Memory B cell (primary cell): ENCODE results near the gene SCG3.
A peak's percentile ranks its signal among the peaks of the same experiment; 100 is the strongest.

Source experiments
- ATAC-seq: fragments of 150-1000 bp; cut with Tn5 transposase; 2 replicates; pipeline ENCODE4 v1.10.0; 2021; ENCODE audit warnings: low read depth, mild to moderate bottlenecking, moderate library complexity
- DNase-seq, 2 donors: peaks; one replicate each; pipeline ENCODE4 v3.0.0; 2022; ENCODE audit warnings: low spot score in 2 of 2
- H3K27ac Mint-ChIP-seq: one replicate; pipeline ENCODE4 v1.8.0; 2022; ENCODE audit warnings: mild to moderate bottlenecking, moderate library complexity, mixed read lengths
- H3K27me3 Mint-ChIP-seq: one replicate; pipeline ENCODE4 v1.8.0; 2022; ENCODE audit warnings: mixed read lengths
- H3K36me3 Mint-ChIP-seq: one replicate; pipeline ENCODE4 v1.8.0; 2022; ENCODE audit warnings: mild to moderate bottlenecking, mixed read lengths
- H3K4me1 Mint-ChIP-seq: one replicate; pipeline ENCODE4 v1.8.0; 2022; ENCODE audit warnings: mixed read lengths
- H3K4me3 Mint-ChIP-seq: one replicate; pipeline ENCODE4 v1.8.0; 2022; ENCODE audit warnings: mild to moderate bottlenecking, moderate library complexity, mixed read lengths
- H3K9me3 Mint-ChIP-seq: one replicate; pipeline ENCODE4 v1.8.0; 2022; ENCODE audit warnings: mixed read lengths

Gene SCG3

DNA sequence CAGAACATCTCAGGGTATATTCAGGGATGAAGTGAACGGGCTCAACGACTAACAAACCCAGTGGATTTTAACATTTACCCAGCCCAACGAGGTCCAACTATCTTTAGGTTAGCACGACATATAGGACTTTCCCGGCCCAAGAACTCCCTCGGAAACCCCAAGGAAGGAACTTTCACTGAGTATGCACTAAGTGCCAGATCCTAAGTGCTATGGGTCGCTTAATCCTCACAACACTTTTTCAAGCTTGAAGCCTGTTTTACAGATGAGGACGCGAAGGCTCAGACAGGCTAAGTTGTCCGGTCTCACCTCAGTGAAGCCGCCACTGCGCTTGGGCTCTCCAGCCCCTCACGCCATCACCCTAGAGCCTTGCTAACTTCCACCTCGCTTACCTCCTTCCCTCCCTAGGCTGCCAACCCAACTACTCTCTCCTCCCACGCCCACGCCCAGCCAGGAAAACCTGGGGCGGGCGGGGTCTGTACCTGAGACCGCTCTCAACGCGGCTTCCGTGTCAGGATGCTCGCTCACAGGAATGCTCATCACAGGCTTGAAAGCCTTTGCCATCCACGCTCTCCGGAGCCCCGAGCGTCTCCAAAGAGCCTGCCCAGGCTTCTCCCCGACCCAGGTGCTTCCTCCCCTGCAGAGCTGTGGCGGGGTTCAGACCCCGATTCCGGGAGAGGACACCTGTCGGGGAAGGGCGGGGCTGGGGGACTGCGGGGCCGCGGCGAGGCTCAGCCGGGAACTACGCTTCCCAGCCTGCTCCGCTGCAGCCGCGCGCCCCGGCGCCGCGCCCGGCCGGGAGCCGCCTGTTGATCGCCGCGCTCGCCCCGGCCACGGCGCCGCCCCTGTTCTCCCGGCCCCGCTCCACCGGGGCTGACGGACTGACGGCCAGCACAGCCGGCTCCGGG, 69.7 kb downstream of the SCG3 start, which contains the start of gene TMOD2:
Gene TMOD2 (plus strand): TSS at position 806 of the 905 bp plus-strand sequence. CDS start 14,845 bp downstream, outside the sequence.
- Mint-ChIP-seq H3K4me1 (peaks cover 39% of the 10 kb centered on the region), H3K27ac (peak within 1 kb of the TSS; percentile 83), H3K27me3 (no peaks in the 10 kb centered on the region), H3K36me3 (peaks cover 6% of the 10 kb centered on the region), H3K9me3 (no peaks in the 10 kb centered on the region), H3K4me3 (peak within 1 kb of the TSS; percentile 99)
- peak; percentile 84 for ATAC-seq
- DNase-seq, result peak; percentile 33 to 61

DNA sequence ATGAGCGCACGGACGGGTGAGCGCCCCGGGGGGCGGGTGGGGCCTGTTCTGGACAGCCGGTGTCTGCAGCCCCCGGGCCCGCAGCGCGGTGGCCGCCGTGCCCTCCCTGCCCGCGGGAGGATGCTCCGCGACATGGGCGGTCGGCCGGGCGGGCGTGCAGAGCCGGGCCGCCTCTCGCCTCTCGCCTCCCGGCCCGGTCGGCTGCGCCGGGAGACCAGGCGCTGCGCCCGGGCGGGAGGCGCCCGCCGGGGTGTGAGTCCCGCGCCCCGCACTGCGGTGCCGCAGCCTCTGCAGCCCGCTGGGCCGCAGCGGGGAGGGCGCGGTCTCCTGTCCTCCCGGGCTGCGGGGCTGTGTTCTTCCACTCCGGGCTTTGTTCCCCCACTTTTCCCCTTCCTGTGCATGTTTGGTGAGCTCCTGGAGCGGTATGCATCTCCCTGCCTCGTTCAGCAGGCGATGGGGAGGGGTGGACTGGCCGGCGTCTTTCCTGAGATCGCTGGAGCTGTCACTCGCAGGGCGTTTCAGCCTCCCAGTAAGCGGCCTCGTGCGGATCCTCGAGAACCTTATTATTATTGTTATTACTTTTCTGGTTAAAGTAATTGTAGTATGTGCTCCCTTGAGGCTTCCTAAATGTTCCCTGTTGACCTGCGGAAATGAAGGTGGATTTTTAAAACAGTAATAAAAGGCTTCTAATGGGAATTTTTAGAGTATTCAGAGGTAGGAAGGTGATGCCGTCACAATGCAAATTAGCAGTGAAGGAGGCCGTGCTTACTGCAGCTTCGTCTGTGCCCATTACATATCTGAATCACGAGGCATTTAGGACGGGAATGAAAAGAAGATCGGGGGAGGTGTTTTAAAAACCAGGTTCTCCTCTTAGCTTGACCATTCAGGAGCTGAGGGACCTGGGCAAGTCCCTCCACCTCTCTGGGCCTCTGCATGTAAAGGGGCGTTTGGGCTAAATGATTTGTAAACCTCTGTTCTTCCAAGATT, 70.7 kb downstream of the SCG3 start:
- peak; percentile 42 for ATAC-seq
- H3K27me3 Mint-ChIP-seq, result no peaks in the 10 kb centered on the region
- peaks cover 39% of the 10 kb centered on the region for H3K4me1 Mint-ChIP-seq
- peak; percentile 12 to 30 for DNase-seq
- no peaks in the 10 kb centered on the region for H3K9me3 Mint-ChIP-seq
- H3K27ac Mint-ChIP-seq, result peak overlapping the region; percentile 83
- H3K4me3 Mint-ChIP-seq, result peak overlapping the region; percentile 99
- H3K36me3 Mint-ChIP-seq, result peaks cover 6% of the 10 kb centered on the region

DNA sequence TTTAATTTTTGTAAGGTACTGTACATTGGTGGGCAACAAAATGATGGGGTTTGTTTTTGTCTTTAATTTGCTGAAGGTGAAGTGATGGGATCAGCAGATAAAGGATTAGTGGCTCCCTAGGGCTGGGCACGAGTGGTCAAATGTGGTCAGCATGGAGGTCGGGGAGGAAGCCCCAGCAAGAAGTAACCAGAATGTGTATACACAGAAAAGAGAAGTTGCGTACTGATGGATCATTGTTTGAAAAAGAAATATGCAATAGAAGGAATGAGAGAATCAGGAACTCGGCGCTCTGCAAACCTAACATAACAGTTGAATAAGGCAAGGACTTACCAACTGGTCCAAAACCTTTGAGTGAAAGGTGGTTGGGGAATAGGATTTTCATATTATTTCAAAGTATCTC, 71.6 kb downstream of the SCG3 start:
- H3K9me3 Mint-ChIP-seq, result no peaks in the 10 kb centered on the region
- H3K4me3 Mint-ChIP-seq, result peak overlapping the region; percentile 46
- ATAC-seq, result no peak
- no peak for DNase-seq
- peak overlapping the region; percentile 83 for H3K27ac Mint-ChIP-seq
- peaks cover 4% of the 10 kb centered on the region for H3K36me3 Mint-ChIP-seq
- peaks cover 39% of the 10 kb centered on the region for H3K4me1 Mint-ChIP-seq
- no peaks in the 10 kb centered on the region for H3K27me3 Mint-ChIP-seq

DNA sequence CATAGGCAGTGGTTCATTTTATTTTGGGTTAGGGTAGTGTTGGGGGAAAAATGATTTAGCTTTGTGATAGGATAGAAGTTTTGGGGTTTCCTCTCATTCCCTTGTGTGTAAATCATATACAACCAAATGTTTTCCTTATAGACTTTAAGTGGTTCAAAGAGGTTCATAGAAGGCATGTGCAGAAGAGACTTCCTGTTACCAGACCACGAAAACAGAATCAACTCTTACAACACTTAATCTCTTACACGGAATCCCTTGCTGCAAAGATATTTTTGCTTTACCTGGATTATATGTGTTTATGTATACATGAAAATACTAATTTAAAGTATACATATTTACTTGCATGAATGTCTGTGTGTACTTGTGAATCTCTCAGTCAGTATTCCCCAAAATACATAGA, 73.0 kb downstream of the SCG3 start:
- no peak for ATAC-seq
- H3K27ac Mint-ChIP-seq, result no peak overlapping the region
- peaks cover 4% of the 10 kb centered on the region for H3K36me3 Mint-ChIP-seq
- no peaks in the 10 kb centered on the region for H3K9me3 Mint-ChIP-seq
- no peak for DNase-seq
- H3K4me1 Mint-ChIP-seq, result peaks cover 44% of the 10 kb centered on the region
- no peaks in the 10 kb centered on the region for H3K27me3 Mint-ChIP-seq
- H3K4me3 Mint-ChIP-seq, result no peak overlapping the region

DNA sequence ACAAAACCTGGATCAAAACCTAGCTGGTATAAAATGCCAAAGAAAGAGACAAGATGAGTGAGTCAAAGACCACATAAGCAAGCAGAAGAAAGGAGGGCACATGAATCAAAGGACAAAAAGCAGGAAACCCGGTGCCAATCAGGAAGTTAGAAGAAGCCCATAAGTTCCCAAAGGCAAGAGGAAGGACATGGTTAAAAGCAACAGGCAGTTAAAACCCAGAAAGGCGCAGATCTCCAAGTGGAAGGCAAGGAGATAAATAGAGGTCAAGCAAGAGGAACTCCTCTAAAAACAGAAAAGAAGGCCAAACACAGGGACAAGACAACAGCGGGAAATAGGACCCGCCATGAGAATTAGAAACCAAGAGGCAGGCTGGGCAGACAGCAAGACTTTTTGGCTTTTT, 74.5 kb downstream of the SCG3 start:
- peaks cover 35% of the 10 kb centered on the region for H3K4me1 Mint-ChIP-seq
- no peak overlapping the region for H3K27ac Mint-ChIP-seq
- H3K9me3 Mint-ChIP-seq, result no peaks in the 10 kb centered on the region
- no peak overlapping the region for H3K4me3 Mint-ChIP-seq
- DNase-seq (no peak), ATAC-seq (no peak)
- H3K36me3 Mint-ChIP-seq, result peaks cover 4% of the 10 kb centered on the region
- H3K27me3 Mint-ChIP-seq, result no peaks in the 10 kb centered on the region

DNA sequence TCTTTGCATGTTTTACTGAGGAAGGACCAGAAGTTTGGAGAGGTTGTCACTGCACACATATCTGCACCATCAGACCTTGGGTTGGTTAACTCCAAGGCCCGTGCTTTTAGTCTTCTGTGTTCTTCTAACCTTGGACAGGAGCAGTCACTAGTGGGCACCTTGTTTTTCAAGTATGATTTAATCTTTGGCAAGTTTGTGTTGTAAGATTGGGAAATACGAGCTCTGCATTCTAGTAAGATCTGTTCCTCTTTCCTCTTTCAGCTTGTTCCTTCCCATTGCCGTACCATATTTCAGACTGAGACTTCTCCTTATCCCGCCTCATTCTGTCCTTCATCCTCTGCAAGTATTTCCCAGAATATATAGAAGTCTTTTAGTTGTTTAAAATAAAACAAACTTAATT, 75.2 kb downstream of the SCG3 start:
- Mint-ChIP-seq H3K36me3 (peaks cover 7% of the 10 kb centered on the region), H3K4me3 (no peak overlapping the region), H3K9me3 (no peaks in the 10 kb centered on the region), H3K27ac (no peak overlapping the region), H3K4me1 (peaks cover 36% of the 10 kb centered on the region), H3K27me3 (no peaks in the 10 kb centered on the region)
- DNase-seq, result no peak
- no peak for ATAC-seq

DNA sequence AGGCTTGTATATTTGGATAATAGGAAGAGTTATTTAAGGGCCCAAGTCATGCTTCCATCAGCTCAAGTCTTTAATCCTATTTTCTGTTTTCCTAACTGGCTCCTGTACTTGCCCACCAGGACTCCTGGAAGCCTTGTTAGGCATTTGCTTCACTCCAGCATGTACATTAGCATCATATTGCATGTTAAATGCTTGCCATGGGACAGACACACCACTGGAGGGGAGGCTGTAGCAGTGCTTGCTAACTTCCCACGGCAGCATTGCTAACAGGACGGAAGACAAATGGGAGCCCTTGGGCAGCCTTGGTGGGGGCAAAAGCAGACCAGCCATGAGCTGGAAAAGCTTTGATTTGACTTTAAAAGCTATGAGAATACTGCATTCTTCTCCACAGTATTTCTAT, 76.1 kb downstream of the SCG3 start:
- peaks cover 34% of the 10 kb centered on the region for H3K4me1 Mint-ChIP-seq
- no peaks in the 10 kb centered on the region for H3K9me3 Mint-ChIP-seq
- H3K27me3 Mint-ChIP-seq, result no peaks in the 10 kb centered on the region
- peaks cover 7% of the 10 kb centered on the region for H3K36me3 Mint-ChIP-seq
- no peak for DNase-seq
- no peak overlapping the region for H3K4me3 Mint-ChIP-seq
- no peak overlapping the region for H3K27ac Mint-ChIP-seq
- ATAC-seq, result no peak

DNA sequence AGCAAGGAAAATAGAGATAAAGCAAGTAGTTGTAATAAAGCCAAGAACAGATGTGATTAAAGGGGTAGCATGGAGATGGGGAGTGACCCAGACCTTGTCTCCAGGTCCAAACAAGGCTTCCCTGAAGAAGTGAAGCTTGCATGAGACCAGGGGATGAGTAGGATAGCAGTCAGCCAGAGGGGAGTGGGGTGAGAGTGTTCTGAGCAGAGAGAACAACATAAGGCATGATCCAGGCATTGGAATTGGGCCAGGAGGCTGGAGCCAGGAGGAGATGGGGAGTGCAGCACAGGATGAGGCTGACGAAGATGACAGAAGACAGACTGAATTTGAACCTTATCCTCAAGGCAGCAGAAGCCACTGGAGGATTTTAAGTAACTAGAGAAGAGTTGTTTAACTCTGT, 77.3 kb downstream of the SCG3 start:
- ATAC-seq, result no peak
- no peak overlapping the region for H3K4me3 Mint-ChIP-seq
- peaks cover 7% of the 10 kb centered on the region for H3K36me3 Mint-ChIP-seq
- no peak overlapping the region for H3K27ac Mint-ChIP-seq
- peaks cover 28% of the 10 kb centered on the region for H3K4me1 Mint-ChIP-seq
- no peaks in the 10 kb centered on the region for H3K27me3 Mint-ChIP-seq
- no peaks in the 10 kb centered on the region for H3K9me3 Mint-ChIP-seq
- no peak for DNase-seq

DNA sequence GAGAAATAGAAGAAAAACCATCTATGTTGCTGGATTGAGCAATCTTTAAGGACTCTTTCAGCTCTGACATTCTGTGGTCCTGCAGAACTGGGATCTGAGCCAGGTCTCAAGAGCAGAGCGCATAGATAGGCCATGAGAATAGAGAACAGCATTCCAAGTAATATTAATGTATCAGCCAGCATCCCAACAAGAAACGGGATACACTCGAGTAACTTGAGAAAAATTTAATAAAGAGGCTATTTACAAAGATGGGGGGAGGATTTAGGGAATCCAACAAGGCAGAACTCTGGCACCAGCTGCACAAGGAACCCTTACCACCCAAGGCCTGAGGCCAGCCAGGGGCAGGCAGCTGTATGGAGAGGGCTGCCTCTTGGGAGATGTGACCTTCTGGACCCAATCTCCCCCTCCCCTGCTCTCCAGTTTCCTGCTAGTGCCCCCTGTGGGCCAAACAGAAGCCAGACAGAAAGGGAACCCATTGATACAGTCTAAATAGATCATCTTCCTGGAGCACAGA, 78.3 kb downstream of the SCG3 start:
- ATAC-seq (no peak), DNase-seq (no peak)
- Mint-ChIP-seq H3K4me3 (no peak overlapping the region), H3K4me1 (peaks cover 24% of the 10 kb centered on the region), H3K9me3 (no peaks in the 10 kb centered on the region), H3K27me3 (no peaks in the 10 kb centered on the region), H3K36me3 (peaks cover 7% of the 10 kb centered on the region), H3K27ac (no peak overlapping the region)

DNA sequence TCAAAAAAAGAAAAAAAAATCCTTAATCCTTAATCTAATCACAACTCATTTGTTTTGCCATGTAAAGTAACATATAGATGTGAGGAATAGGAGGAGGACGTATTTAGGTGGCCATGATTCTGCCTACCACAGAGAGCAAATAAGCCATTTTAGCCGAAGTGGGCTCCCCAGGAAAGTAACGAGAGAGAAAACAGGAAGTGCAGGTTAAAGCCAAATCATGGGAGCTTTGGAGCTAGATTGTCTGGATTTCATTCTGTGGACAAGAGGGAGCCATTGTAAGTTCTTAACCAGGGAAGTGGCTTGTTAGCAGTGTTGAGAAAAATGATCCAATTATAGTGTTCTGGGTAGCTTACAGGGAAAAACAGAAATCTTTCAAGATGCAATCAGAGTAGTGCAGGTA, 79.5 kb downstream of the SCG3 start:
- peaks cover 3% of the 10 kb centered on the region for H3K36me3 Mint-ChIP-seq
- H3K27me3 Mint-ChIP-seq, result no peaks in the 10 kb centered on the region
- peaks cover 18% of the 10 kb centered on the region for H3K4me1 Mint-ChIP-seq
- H3K4me3 Mint-ChIP-seq, result no peak overlapping the region
- ATAC-seq, result no peak
- DNase-seq, result no peak
- no peaks in the 10 kb centered on the region for H3K9me3 Mint-ChIP-seq
- no peak overlapping the region for H3K27ac Mint-ChIP-seq

DNA sequence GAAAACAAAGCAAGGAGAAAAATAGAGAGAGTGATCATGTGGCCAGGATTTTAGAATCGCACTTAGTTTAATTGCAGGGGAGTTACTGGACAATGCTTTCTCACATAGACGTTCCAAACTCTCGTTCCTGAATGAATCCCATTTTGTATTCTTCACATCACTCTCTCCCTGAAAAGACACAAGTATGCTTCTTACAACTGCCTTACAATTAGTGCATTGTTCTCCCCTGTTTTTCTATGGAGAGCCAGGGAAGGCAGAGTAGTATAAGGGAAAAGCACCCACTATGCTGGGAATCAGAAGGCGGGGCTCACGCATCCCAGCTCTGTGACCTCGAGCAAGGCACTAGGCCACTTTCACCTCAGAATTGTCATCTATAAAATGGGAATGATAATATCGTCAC, 84.4 kb downstream of the SCG3 start:
- Mint-ChIP-seq H3K4me3 (no peak overlapping the region), H3K36me3 (peaks cover 17% of the 10 kb centered on the region), H3K27me3 (no peaks in the 10 kb centered on the region), H3K4me1 (peaks cover 15% of the 10 kb centered on the region), H3K27ac (no peak overlapping the region), H3K9me3 (no peaks in the 10 kb centered on the region)
- ATAC-seq (no peak), DNase-seq (no peak)

DNA sequence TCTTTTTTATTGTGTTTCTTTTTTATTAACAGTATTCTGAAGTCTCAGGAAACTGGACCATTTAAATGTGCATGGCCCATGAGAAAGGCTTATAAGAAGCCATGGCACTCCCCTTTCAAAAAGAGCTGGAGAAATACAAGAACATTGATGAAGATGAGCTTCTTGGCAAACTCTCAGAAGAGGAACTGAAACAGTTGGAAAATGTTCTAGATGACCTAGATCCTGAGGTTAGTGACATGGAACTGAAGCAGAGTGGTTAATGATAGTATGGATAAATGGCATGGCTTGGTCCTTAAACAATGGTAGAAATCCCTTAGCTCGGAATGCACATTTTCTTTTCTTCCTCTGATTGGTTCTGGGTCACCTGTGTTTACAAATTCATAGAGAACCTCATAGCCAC, 85.0 kb downstream of the SCG3 start:
- ATAC-seq, result no peak
- Mint-ChIP-seq H3K9me3 (no peaks in the 10 kb centered on the region), H3K4me1 (peaks cover 14% of the 10 kb centered on the region), H3K4me3 (no peak overlapping the region), H3K36me3 (peaks cover 18% of the 10 kb centered on the region), H3K27me3 (no peaks in the 10 kb centered on the region), H3K27ac (no peak overlapping the region)
- DNase-seq, result no peak

DNA sequence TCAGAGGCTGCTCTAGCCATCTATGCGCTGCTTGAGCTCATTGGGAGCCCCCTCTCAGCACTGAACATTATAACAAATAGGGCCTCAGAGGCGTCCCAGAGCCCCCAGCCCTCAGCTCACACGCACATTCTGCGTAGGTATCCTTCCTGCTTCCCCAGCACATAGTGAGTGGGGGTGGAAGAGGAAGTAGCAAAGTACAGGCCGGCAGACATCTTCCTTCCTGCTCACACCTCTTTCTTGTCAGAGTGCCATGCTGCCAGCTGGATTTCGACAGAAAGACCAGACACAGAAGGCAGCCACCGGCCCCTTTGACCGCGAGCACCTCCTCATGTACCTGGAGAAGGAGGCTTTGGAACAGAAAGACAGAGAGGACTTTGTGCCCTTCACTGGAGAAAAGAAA, 86.7 kb downstream of the SCG3 start:
- ATAC-seq, result peak; percentile 89

More for the DNA sequence above, 86.7 kb downstream of the SCG3 start:
- no peak overlapping the region for H3K4me3 Mint-ChIP-seq
- peak in 1 of 2 donors; percentile 24 for DNase-seq
- peaks cover 14% of the 10 kb centered on the region for H3K4me1 Mint-ChIP-seq
- H3K27ac Mint-ChIP-seq, result peak overlapping the region; percentile 59
- peaks cover 25% of the 10 kb centered on the region for H3K36me3 Mint-ChIP-seq
- no peaks in the 10 kb centered on the region for H3K9me3 Mint-ChIP-seq
- no peaks in the 10 kb centered on the region for H3K27me3 Mint-ChIP-seq
